Uterus (tissue), 2 donors: ENCODE measurements around the gene TMEM164.

Experiments used
- CTCF ChIP-seq, 4 experiments: fragments of 200-600 bp in 2 of 4; fragments of 450-650 bp in 2 of 4; sonication (generic) in 2 of 4; IDR thresholded peaks; one replicate each; pipeline ENCODE4 v1.5.1; 2016 to 2019; ENCODE audit warnings: antibody characterized with exemption in 4 of 4, mild to moderate bottlenecking in 2 of 4, moderate library complexity in 1 of 4
- POLR2A ChIP-seq, 2 donors: fragments of 450-650 bp; IDR thresholded peaks; one replicate each; pipeline ENCODE4 v1.6.1; 2016; ENCODE audit warnings: antibody characterized with exemption in 2 of 2, mild to moderate bottlenecking in 1 of 2, moderate library complexity in 1 of 2

- TF ChIP-seq CTCF (IDR thresholded peaks at IDR 0.05) (no peak), POLR2A (IDR thresholded peaks at IDR 0.05) (no peak)
Observed at GRCh38 chrX:110172215-110172614, 169.3 kb downstream of the TMEM164 start.
